ENCODE results near the gene POFUT1. TPM values are rescaled to one million over a fixed set of nuclear protein-coding genes. Genes with fewer than 3 reads are reported as not detected.
"Not testable (repeated sequence)": the region's sequence is repeated elsewhere in the genome, so short reads cannot be mapped to it uniquely, and the experiment has no call there.

POFUT1 gene
- total RNA-seq, 1 donor from 2014 or later = 28.9 TPM

DNA sequence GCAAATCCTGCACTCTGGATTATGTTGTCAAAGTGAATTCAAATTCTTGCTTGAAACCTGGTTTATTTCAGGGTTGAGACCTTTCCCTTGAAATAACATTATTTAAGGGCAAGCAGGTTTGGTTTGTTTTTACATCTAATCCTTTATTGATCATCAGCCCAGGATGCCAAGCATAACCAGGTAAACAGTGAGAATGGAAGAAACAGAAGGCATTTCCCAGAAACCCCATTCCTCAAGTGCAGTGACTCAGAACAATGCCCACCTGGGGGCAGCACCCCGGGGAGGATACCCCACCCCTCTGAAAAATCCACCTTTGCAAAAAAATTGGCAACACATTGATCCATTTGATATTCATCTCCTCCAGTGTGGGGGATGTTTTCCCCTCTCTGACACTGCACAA is 32.5 kb downstream of the POFUT1 start:
- H3K4me1 ChIP-seq = no peaks in the 10 kb centered on the region
- TF ChIP-seq, protein P1, sequence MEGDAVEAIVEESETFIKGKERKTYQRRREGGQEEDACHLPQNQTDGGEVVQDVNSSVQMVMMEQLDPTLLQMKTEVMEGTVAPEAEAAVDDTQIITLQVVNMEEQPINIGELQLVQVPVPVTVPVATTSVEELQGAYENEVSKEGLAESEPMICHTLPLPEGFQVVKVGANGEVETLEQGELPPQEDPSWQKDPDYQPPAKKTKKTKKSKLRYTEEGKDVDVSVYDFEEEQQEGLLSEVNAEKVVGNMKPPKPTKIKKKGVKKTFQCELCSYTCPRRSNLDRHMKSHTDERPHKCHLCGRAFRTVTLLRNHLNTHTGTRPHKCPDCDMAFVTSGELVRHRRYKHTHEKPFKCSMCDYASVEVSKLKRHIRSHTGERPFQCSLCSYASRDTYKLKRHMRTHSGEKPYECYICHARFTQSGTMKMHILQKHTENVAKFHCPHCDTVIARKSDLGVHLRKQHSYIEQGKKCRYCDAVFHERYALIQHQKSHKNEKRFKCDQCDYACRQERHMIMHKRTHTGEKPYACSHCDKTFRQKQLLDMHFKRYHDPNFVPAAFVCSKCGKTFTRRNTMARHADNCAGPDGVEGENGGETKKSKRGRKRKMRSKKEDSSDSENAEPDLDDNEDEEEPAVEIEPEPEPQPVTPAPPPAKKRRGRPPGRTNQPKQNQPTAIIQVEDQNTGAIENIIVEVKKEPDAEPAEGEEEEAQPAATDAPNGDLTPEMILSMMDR (IDR thresholded peaks at IDR 0.05; ENCODE audit: borderline replicate concordance) = no peak
- H3K36me3 ChIP-seq = peaks cover 9% of the 10 kb centered on the region
- no peak overlapping the region for H3K27ac ChIP-seq (replicated peaks)
- intact Hi-C loops (cut with micrococcal nuclease) = no loop called here
- no peaks in the 10 kb centered on the region for H3K27me3 ChIP-seq (ENCODE audit: low read depth)
- no peaks in the 10 kb centered on the region for H3K9me3 ChIP-seq (replicated peaks)
- DNase-seq = no peak
- H3K4me3 ChIP-seq = no peak overlapping the region

DNA sequence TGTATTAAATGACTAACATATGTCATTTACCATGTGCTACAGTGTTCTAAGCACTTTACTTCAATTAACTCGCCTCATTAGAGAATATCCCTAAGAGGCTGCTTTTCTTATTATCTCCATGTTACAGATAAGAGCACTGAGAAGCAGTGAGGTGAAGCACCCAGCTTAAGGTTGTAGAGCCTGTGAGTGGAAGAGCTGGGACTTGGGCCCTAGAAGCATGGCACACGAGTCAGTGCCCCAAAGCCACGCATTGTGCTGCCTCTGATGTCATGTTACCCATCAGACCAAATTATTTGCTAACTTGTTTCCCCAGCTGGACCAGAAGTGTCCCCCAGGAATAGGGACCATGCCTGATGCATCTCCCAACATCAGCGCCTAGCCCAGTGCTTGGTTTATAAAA is 34.1 kb downstream of the POFUT1 start:
- intact Hi-C loops (cut with micrococcal nuclease) = no loop called here
- Histone ChIP-seq H3K4me1 (no peaks in the 10 kb centered on the region), H3K27ac (replicated peaks) (no peak overlapping the region), H3K4me3 (no peak overlapping the region), H3K36me3 (no peaks in the 10 kb centered on the region), H3K9me3 (replicated peaks) (no peaks in the 10 kb centered on the region), H3K27me3 (ENCODE audit: low read depth) (no peaks in the 10 kb centered on the region)
- no peak for DNase-seq
- TF ChIP-seq, protein P1 (IDR thresholded peaks at IDR 0.05; ENCODE audit: borderline replicate concordance) = no peak

DNA sequence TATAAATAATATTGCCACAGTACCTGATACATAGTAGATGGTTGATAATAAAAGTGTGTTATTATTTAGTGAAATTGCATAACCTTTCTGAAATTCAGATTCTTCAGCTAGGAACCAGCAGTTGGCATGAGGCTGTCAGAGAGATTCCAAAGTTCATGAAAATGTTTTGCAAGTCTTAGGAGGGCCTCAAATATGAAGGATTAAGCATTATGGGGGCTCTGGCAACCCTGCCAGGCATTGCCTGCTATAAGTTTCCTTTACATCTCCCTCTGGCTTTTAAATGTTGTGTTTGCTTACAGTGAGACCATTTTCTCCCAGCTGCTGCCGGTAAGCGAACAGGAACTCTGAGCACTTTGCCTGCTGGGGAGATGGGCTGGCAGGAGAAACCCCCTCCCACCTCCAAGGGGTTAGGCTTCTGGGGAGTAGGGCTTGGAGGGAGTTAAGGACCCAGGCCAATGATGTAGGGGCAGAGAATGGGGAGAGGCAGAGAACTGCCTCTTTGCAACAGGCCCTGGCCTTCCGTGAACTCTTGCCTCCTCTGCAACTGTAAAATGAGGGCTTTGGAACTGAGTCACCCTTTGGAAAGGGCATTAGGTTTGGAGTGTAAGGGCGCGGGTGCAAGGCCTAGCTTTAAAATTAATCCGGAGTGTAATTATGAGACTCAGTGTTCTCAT is 36.6 kb downstream of the POFUT1 start:
- no peaks in the 10 kb centered on the region for H3K9me3 ChIP-seq (replicated peaks)
- TF ChIP-seq, protein P1 (IDR thresholded peaks at IDR 0.05; ENCODE audit: borderline replicate concordance) = no peak
- H3K27me3 ChIP-seq (ENCODE audit: low read depth) = no peaks in the 10 kb centered on the region
- no peaks in the 10 kb centered on the region for H3K36me3 ChIP-seq
- no peaks in the 10 kb centered on the region for H3K4me1 ChIP-seq
- no peak overlapping the region for H3K27ac ChIP-seq (replicated peaks)
- no peak overlapping the region for H3K4me3 ChIP-seq
- intact Hi-C loops (cut with micrococcal nuclease) = no loop called here
- no peak for DNase-seq

DNA sequence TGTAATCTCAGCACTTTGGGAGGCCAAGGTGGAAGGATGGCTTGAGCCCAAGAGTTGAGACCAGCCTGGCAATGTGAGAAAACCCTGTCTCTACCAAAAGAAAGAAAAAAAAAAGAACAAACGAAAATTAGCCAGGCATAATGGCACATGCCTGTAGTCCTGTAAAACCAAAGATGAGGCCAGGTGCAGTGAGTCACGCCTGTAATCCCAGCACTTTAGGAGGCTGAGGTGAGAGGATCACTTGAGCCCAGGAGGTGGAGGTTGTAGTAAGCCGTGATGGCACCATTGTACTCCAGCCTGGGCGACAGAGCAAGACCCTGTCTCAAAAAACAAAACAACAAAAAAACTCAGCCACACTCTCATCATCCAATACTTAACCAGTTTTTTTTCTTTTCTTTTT is 37.3 kb downstream of the POFUT1 start:
- intact Hi-C loops (cut with micrococcal nuclease) = no loop called here
- Histone ChIP-seq H3K27ac (replicated peaks) (no peak overlapping the region), H3K4me1 (no peaks in the 10 kb centered on the region), H3K9me3 (replicated peaks) (no peaks in the 10 kb centered on the region), H3K4me3 (no peak overlapping the region), H3K36me3 (no peaks in the 10 kb centered on the region), H3K27me3 (ENCODE audit: low read depth) (no peaks in the 10 kb centered on the region)
- no peak for DNase-seq
- TF ChIP-seq, protein P1 (IDR thresholded peaks at IDR 0.05; ENCODE audit: borderline replicate concordance) = no peak

DNA sequence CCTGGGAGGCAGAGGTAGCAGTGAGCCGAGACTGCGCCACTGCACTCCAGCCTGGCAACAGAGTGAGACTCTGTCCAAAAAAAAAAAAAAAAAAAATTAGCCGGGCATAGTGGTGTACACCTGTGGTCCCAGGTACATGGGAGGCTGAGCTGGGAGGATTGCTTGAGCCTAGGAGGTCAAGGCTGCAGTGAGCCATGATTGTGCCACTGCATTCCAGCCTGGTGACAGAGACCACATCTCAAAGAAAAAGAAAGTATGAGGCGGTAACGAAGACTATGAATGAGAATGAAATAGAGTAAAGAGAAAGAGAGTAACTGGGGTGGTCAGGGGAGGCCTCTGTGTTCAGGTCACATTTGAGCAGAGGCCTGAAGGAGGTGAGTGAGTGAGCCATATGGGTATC is 38.5 kb downstream of the POFUT1 start:
- H3K27ac ChIP-seq (replicated peaks); H3K9me3 ChIP-seq (replicated peaks); H3K36me3 ChIP-seq; intact Hi-C loops (cut with micrococcal nuclease); H3K4me3 ChIP-seq; DNase-seq; H3K27me3 ChIP-seq (ENCODE audit: low read depth); H3K4me1 ChIP-seq: not testable (repeated sequence)

DNA sequence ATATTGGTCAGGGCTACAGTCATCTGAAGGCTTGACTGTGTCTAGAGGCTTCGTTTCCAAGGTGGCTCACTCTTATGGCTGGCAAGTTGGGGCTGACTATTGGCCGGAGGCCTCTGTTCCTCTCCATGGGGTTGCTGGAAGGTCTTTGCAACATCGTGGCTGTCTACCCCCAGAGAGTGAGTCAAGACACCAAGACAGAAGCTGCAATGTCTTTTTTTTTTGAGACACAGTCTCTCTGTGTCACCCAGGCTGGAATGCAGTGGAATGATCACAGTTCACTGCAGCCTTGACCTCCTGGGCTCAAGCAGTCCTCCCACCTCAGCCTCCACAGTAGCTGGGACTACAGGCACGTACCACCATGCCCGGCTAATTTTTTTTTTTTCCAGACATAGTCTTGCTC is 40.4 kb downstream of the POFUT1 start:
- intact Hi-C loops (cut with micrococcal nuclease) = no loop called here

More for the DNA sequence above, 40.4 kb downstream of the POFUT1 start:
- H3K4me1 ChIP-seq = no peaks in the 10 kb centered on the region
- TF ChIP-seq, protein P1 (IDR thresholded peaks at IDR 0.05; ENCODE audit: borderline replicate concordance) = no peak
- no peaks in the 10 kb centered on the region for H3K27me3 ChIP-seq (ENCODE audit: low read depth)
- no peak overlapping the region for H3K4me3 ChIP-seq
- H3K36me3 ChIP-seq = no peaks in the 10 kb centered on the region
- H3K27ac ChIP-seq (replicated peaks) = no peak overlapping the region
- DNase-seq = no peak
- H3K9me3 ChIP-seq (replicated peaks) = no peaks in the 10 kb centered on the region
